Endodermal cell (in vitro differentiated cells): ENCODE results near the gene ETV6. TPM values are rescaled to one million over a fixed set of nuclear protein-coding genes. Genes with fewer than 3 reads are reported as not detected.
A peak's percentile ranks its signal among the peaks of the same experiment; 100 is the strongest.

Source experiments
- DNase-seq: peaks from one replicate; pipeline ENCODE4 v3.0.0-alpha.2; 2017
- H3K27ac ChIP-seq: 2 replicates; pipeline ENCODE4 v1.5.1; 2013; ENCODE audit warnings: mild to moderate bottlenecking, low read depth, low read length, moderate library complexity
- H3K27me3 ChIP-seq: 2 replicates; pipeline ENCODE4 v1.6.1; 2013; ENCODE audit warnings: mild to moderate bottlenecking, low read length, moderate library complexity; ENCODE audit not compliant: insufficient read depth, control insufficient read depth, poor library complexity, severe bottlenecking
- H3K36me3 ChIP-seq: 2 replicates; pipeline ENCODE4 v1.7.0; 2013; ENCODE audit warnings: mild to moderate bottlenecking, low read length, moderate library complexity; ENCODE audit not compliant: control insufficient read depth, insufficient read depth
- H3K4me1 ChIP-seq: one replicate; pipeline ENCODE4 v1.7.0; 2013; ENCODE audit warnings: low read length; ENCODE audit not compliant: control insufficient read depth, insufficient read depth
- H3K4me3 ChIP-seq: 2 replicates; pipeline ENCODE4 v1.5.1; 2013; ENCODE audit warnings: mild to moderate bottlenecking, low read length, moderate library complexity
- H3K9ac ChIP-seq: 2 replicates; pipeline ENCODE4 v1.6.1; 2013; ENCODE audit warnings: mild to moderate bottlenecking, low read length, moderate library complexity; ENCODE audit not compliant: poor library complexity, severe bottlenecking; ENCODE audit errors: extremely low read depth
- H3K9me3 ChIP-seq: 2 replicates; pipeline ENCODE4 v1.6.1; 2013; ENCODE audit warnings: mild to moderate bottlenecking, low read length, moderate library complexity; ENCODE audit not compliant: control insufficient read depth
- H3K27ac Mint-ChIP-seq: 2 replicates; pipeline ENCODE4 v1.8.0; 2020; ENCODE audit warnings: mixed read lengths
- H3K27me3 Mint-ChIP-seq: 2 replicates; pipeline ENCODE4 v1.8.0; 2021; ENCODE audit warnings: mild to moderate bottlenecking, mixed read lengths; ENCODE audit not compliant: insufficient read depth
- H3K36me3 Mint-ChIP-seq: 2 replicates; pipeline ENCODE4 v1.8.0; 2020; ENCODE audit warnings: low read depth, mixed read lengths
- H3K4me1 Mint-ChIP-seq: 2 replicates; pipeline ENCODE4 v1.8.0; 2020; ENCODE audit warnings: mixed read lengths
- H3K4me3 Mint-ChIP-seq: 2 replicates; pipeline ENCODE4 v1.8.0; 2020; ENCODE audit warnings: mild to moderate bottlenecking, moderate library complexity, mixed read lengths
- H3K9me3 Mint-ChIP-seq: 2 replicates; pipeline ENCODE4 v1.8.0; 2020; ENCODE audit warnings: mild to moderate bottlenecking, mixed read lengths
- CTCF ChIP-seq: fragments of 200-600 bp; sonication (generic); conservative IDR thresholded peaks from 2 replicates; pipeline ENCODE4 v1.5.0; 2021; ENCODE audit warnings: antibody characterized with exemption, mild to moderate bottlenecking
- WGBS, 2 experiments: methylation state at CpG; one replicate each; pipeline versions ENCODE4 v1.1.5 to v1.1.7; 2013; ENCODE audit warnings: missing lambda C conversion rate in 2 of 2, mixed read lengths in 1 of 2; ENCODE audit not compliant: insufficient coverage in 1 of 2, insufficient read length in 1 of 2; 5-methylcytosine and 5-hydroxymethylcytosine counted together
- total RNA-seq, 2 donors: library from RNA; stranded (reverse); fragmentation: NEBNext Ultra II Directional in 1 of 2; extraction: Animal tissue kit (Norgen Biotek cat#: 25700) in 1 of 2; gene quantifications; 2 replicates in 1 of 2; 3 replicates in 1 of 2; pipeline ENCODE4 v1.2.1, GENCODE V29; 2021

The ETV6 gene
- total RNA-seq, 2 donors from 2014 or later = 9.3 to 22.1 TPM

DNA sequence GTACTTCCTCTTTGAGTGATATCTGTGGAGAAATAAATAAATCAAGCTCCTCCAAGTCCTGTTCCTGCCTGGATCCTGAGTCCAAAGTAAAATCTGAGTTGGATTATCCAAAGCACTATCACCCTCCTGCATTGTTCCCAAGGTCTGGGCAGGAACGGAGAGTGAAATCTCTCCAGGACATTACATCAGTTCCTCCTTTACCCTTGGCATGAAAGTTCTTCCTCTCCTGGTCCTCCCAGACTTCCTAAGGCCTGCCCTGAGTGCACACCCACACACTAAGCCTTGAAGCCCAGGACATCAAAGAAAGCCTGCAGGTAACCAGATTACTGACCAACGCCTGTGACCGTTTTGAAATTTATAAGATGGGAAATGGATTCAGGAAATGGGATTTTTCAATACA is 214.5 kb downstream of the ETV6 start:
- H3K36me3 ChIP-seq = peaks cover 28% of the 10 kb centered on the region
- peaks cover 22% of the 10 kb centered on the region for H3K9me3 Mint-ChIP-seq
- no peaks in the 10 kb centered on the region for H3K27me3 ChIP-seq
- peaks cover 16% of the 10 kb centered on the region for H3K9me3 ChIP-seq
- no peak overlapping the region for H3K9ac ChIP-seq
- no peak overlapping the region for H3K4me3 ChIP-seq
- H3K27ac Mint-ChIP-seq = peak overlapping the region; percentile 28
- peaks cover 10% of the 10 kb centered on the region for H3K4me1 ChIP-seq
- H3K27ac ChIP-seq = no peak overlapping the region
- H3K4me3 Mint-ChIP-seq = no peak overlapping the region
- H3K36me3 Mint-ChIP-seq = peaks cover 58% of the 10 kb centered on the region
- H3K4me1 Mint-ChIP-seq = peaks cover 44% of the 10 kb centered on the region
- peak; percentile 28 for DNase-seq
- WGBS, 2 experiments = 84 to 100% methylated on average over 1 to 3 of the region's 3 CpGs
- TF ChIP-seq CTCF = no peak
- H3K27me3 Mint-ChIP-seq = no peaks in the 10 kb centered on the region

GRCh38 chr12:11865824-11866223 is 216.3 kb downstream of the ETV6 start:
- Histone ChIP-seq H3K27ac (no peak overlapping the region), H3K4me3 (peak overlapping the region; percentile 21), H3K36me3 (peaks cover 32% of the 10 kb centered on the region), H3K27me3 (no peaks in the 10 kb centered on the region), H3K9ac (no peak overlapping the region), H3K4me1 (peaks cover 10% of the 10 kb centered on the region), H3K9me3 (peaks cover 16% of the 10 kb centered on the region)
- H3K9me3 Mint-ChIP-seq = peaks cover 22% of the 10 kb centered on the region
- no peak for TF ChIP-seq CTCF
- H3K27me3 Mint-ChIP-seq = no peaks in the 10 kb centered on the region
- no peak for DNase-seq
- no peak overlapping the region for H3K27ac Mint-ChIP-seq
- peaks cover 32% of the 10 kb centered on the region for H3K4me1 Mint-ChIP-seq
- H3K36me3 Mint-ChIP-seq = peaks cover 66% of the 10 kb centered on the region
- no peak overlapping the region for H3K4me3 Mint-ChIP-seq
- WGBS, 2 experiments = 74% methylated on average over 3 of the region's 4 CpGs; no CpG with 5 or more reads in 1 of the 2 experiments

DNA sequence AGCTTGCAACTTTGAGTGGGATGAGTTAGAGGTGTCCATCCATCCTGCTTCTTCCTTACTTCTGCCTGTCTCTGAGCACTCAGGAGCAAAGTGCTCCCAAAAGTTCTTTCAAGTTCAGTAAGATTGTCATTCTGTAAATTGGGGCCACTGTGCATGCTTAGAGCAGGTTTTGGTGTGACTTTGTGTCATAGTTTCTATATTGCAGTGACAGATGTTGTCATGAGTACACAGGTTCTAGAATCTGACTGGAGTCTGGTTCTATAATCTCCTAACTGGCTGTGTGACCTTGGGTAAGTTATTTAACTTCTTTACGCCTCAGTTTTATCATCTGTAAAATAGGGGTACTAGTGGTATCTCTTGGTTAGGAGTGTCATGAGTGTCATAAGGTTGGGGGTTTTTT is 218.6 kb downstream of the ETV6 start:
- H3K9me3 ChIP-seq = peaks cover 16% of the 10 kb centered on the region
- DNase-seq = no peak
- H3K9ac ChIP-seq = no peak overlapping the region
- Mint-ChIP-seq H3K27ac (no peak overlapping the region), H3K4me3 (no peak overlapping the region), H3K9me3 (peaks cover 22% of the 10 kb centered on the region), H3K27me3 (no peaks in the 10 kb centered on the region), H3K4me1 (peaks cover 10% of the 10 kb centered on the region), H3K36me3 (peaks cover 75% of the 10 kb centered on the region)
- peaks cover 34% of the 10 kb centered on the region for H3K36me3 ChIP-seq
- H3K4me3 ChIP-seq = no peak overlapping the region
- no peaks in the 10 kb centered on the region for H3K27me3 ChIP-seq
- WGBS, 2 experiments = 88% methylated on average over 1 of the region's 1 CpG; no CpG with 5 or more reads in 1 of the 2 experiments
- no peak overlapping the region for H3K27ac ChIP-seq
- TF ChIP-seq CTCF = no peak
- H3K4me1 ChIP-seq = no peaks in the 10 kb centered on the region
